ENCODE data around the gene UAP1L1.
"Not testable (repeated sequence)": the region's sequence is repeated elsewhere in the genome, so short reads cannot be mapped to it uniquely, and the experiment has no call there.

UAP1L1 gene

GRCh38 chr9:137077010-137077747, at the start of gene UAP1L1:
TSS of gene UAP1L1 (plus strand) at chr9:137077517. CDS start at chr9:137077533, 16 bp downstream.
- DNase-seq (ENCODE audit: low read depth): peak; percentile 79

- DNase-seq (ENCODE audit: low read depth): no peak
These were observed 48.9 kb upstream of the UAP1L1 start for GRCh38 chr9:137028263-137029057.

GRCh38 chr9:137029058-137029936, 48.0 kb upstream of the UAP1L1 start:
- no peak for DNase-seq (ENCODE audit: low read depth)

GRCh38 chr9:137030006-137030405, 47.3 kb upstream of the UAP1L1 start:
- no peak for DNase-seq (ENCODE audit: low read depth)

GRCh38 chr9:137030538-137031527, 46.5 kb upstream of the UAP1L1 start:
- no peak for DNase-seq (ENCODE audit: low read depth)

GRCh38 chr9:137031904-137032640, 45.2 kb upstream of the UAP1L1 start, which contains the start of gene FUT7:
TSS of gene FUT7 (minus strand) at chr9:137032088. CDS start at chr9:137031991, 97 bp downstream.
- DNase-seq (ENCODE audit: low read depth): no peak

GRCh38 chr9:137032858-137033257, 44.5 kb upstream of the UAP1L1 start:
- no peak for DNase-seq (ENCODE audit: low read depth)

GRCh38 chr9:137033481-137033880, 43.8 kb upstream of the UAP1L1 start:
- DNase-seq (ENCODE audit: low read depth): not testable (repeated sequence)

- DNase-seq (ENCODE audit: low read depth): no peak
These were observed 43.1 kb upstream of the UAP1L1 start for GRCh38 chr9:137034039-137034708.

GRCh38 chr9:137034709-137035506, 42.4 kb upstream of the UAP1L1 start:
- DNase-seq (ENCODE audit: low read depth): no peak

- DNase-seq (ENCODE audit: low read depth): no peak
These were observed 41.8 kb upstream of the UAP1L1 start for GRCh38 chr9:137035507-137035834.

- no peak for DNase-seq (ENCODE audit: low read depth)
These were observed 41.4 kb upstream of the UAP1L1 start for GRCh38 chr9:137035937-137036336.

GRCh38 chr9:137037035-137037434, 40.3 kb upstream of the UAP1L1 start:
- DNase-seq (ENCODE audit: low read depth): no peak

GRCh38 chr9:137037483-137037882, 39.8 kb upstream of the UAP1L1 start:
- no peak for DNase-seq (ENCODE audit: low read depth)

GRCh38 chr9:137038916-137039315, 38.4 kb upstream of the UAP1L1 start:
- DNase-seq (ENCODE audit: low read depth): no peak

GRCh38 chr9:137039611-137040366, 37.5 kb upstream of the UAP1L1 start:
- DNase-seq (ENCODE audit: low read depth): no peak

GRCh38 chr9:137040568-137040967, 36.7 kb upstream of the UAP1L1 start:
- no peak for DNase-seq (ENCODE audit: low read depth)

GRCh38 chr9:137041124-137041523, 36.2 kb upstream of the UAP1L1 start:
- DNase-seq (ENCODE audit: low read depth): no peak

Measured in CMK (cell line).